ENCODE measurements around the gene LMO1. TPM values are rescaled to one million over a fixed set of nuclear protein-coding genes. Genes with fewer than 3 reads are reported as not detected.
A peak's percentile ranks its signal among the peaks of the same experiment; 100 is the strongest.

The LMO1 gene
- total RNA-seq, 1 donor from 2014 or later, result not detected

GRCh38 chr11:8217926-8218325 is 45.8 kb downstream of the LMO1 start:
- Mint-ChIP-seq H3K4me3 (no peak overlapping the region), H3K9me3 (no peaks in the 10 kb centered on the region), H3K27me3 (peaks cover 2% of the 10 kb centered on the region), H3K4me1 (no peaks in the 10 kb centered on the region), H3K27ac (no peak overlapping the region), H3K36me3 (ENCODE audit: low read depth) (no peaks in the 10 kb centered on the region)
- intact Hi-C loops (cut with micrococcal nuclease), result no loop called here
- DNase-seq, result no peak

- H3K27ac Mint-ChIP-seq, result no peak overlapping the region
- H3K36me3 Mint-ChIP-seq (ENCODE audit: low read depth), result no peaks in the 10 kb centered on the region
- no peaks in the 10 kb centered on the region for H3K9me3 Mint-ChIP-seq
- intact Hi-C loops (cut with micrococcal nuclease), result no loop called here
- DNase-seq, result no peak
- H3K4me1 Mint-ChIP-seq, result no peaks in the 10 kb centered on the region
- H3K4me3 Mint-ChIP-seq, result no peak overlapping the region
- H3K27me3 Mint-ChIP-seq, result peaks cover 2% of the 10 kb centered on the region
Measured at GRCh38 chr11:8217136-8217535, 46.5 kb downstream of the LMO1 start.

GRCh38 chr11:8213376-8213775 is 50.3 kb downstream of the LMO1 start:
- H3K36me3 Mint-ChIP-seq (ENCODE audit: low read depth), result no peaks in the 10 kb centered on the region
- no peaks in the 10 kb centered on the region for H3K4me1 Mint-ChIP-seq
- H3K9me3 Mint-ChIP-seq, result no peaks in the 10 kb centered on the region
- H3K27me3 Mint-ChIP-seq, result peaks cover 4% of the 10 kb centered on the region
- H3K27ac Mint-ChIP-seq, result no peak overlapping the region
- intact Hi-C loops (cut with micrococcal nuclease), result no loop called here
- DNase-seq, result no peak
- no peak overlapping the region for H3K4me3 Mint-ChIP-seq

- peak; percentile 69 for DNase-seq
- intact Hi-C loops (cut with micrococcal nuclease), result no loop called here
- H3K9me3 Mint-ChIP-seq, result no peaks in the 10 kb centered on the region
- H3K4me1 Mint-ChIP-seq, result no peaks in the 10 kb centered on the region
- peaks cover 14% of the 10 kb centered on the region for H3K27me3 Mint-ChIP-seq
- H3K36me3 Mint-ChIP-seq (ENCODE audit: low read depth), result no peaks in the 10 kb centered on the region
- no peak overlapping the region for H3K4me3 Mint-ChIP-seq
- no peak overlapping the region for H3K27ac Mint-ChIP-seq
Measured at GRCh38 chr11:8209208-8209807, 54.4 kb downstream of the LMO1 start.

GRCh38 chr11:8207080-8208000 is 56.3 kb downstream of the LMO1 start:
- Mint-ChIP-seq H3K9me3 (no peaks in the 10 kb centered on the region), H3K36me3 (ENCODE audit: low read depth) (no peaks in the 10 kb centered on the region), H3K4me3 (no peak overlapping the region), H3K27me3 (peaks cover 14% of the 10 kb centered on the region), H3K4me1 (no peaks in the 10 kb centered on the region), H3K27ac (no peak overlapping the region)
- no peak for DNase-seq
- intact Hi-C loops (cut with micrococcal nuclease), result no loop called here

- no peak for DNase-seq
- Mint-ChIP-seq H3K27me3 (peaks cover 14% of the 10 kb centered on the region), H3K27ac (no peak overlapping the region), H3K9me3 (no peaks in the 10 kb centered on the region), H3K4me3 (no peak overlapping the region), H3K36me3 (ENCODE audit: low read depth) (no peaks in the 10 kb centered on the region), H3K4me1 (no peaks in the 10 kb centered on the region)
- intact Hi-C loops (cut with micrococcal nuclease), result no loop called here
Measured at GRCh38 chr11:8206251-8207079, 57.2 kb downstream of the LMO1 start.

- Mint-ChIP-seq H3K27ac (no peak overlapping the region), H3K4me3 (no peak overlapping the region)
Measured at GRCh38 chr11:8205566-8205965, 58.1 kb downstream of the LMO1 start.

GRCh38 chr11:8204596-8204995 is 59.1 kb downstream of the LMO1 start:
- Mint-ChIP-seq H3K27me3 (peaks cover 15% of the 10 kb centered on the region), H3K4me3 (no peak overlapping the region), H3K36me3 (ENCODE audit: low read depth) (no peaks in the 10 kb centered on the region), H3K9me3 (no peaks in the 10 kb centered on the region), H3K4me1 (no peaks in the 10 kb centered on the region), H3K27ac (no peak overlapping the region)
- no peak for DNase-seq
- intact Hi-C loops (cut with micrococcal nuclease), result no loop called here

More at GRCh38 chr11:8205566-8205965, 58.1 kb downstream of the LMO1 start:
- Mint-ChIP-seq H3K4me1 (no peaks in the 10 kb centered on the region), H3K27me3 (peaks cover 14% of the 10 kb centered on the region), H3K9me3 (no peaks in the 10 kb centered on the region), H3K36me3 (ENCODE audit: low read depth) (no peaks in the 10 kb centered on the region)
- intact Hi-C loops (cut with micrococcal nuclease), result no loop called here
- DNase-seq, result no peak

GRCh38 chr11:8204025-8204424 is 59.7 kb downstream of the LMO1 start:
- Mint-ChIP-seq H3K27ac (no peak overlapping the region), H3K4me1 (no peaks in the 10 kb centered on the region), H3K27me3 (peaks cover 17% of the 10 kb centered on the region)

GRCh38 chr11:8203414-8203715 is 60.3 kb downstream of the LMO1 start:
- no peaks in the 10 kb centered on the region for H3K4me1 Mint-ChIP-seq
- DNase-seq, result no peak
- no peaks in the 10 kb centered on the region for H3K36me3 Mint-ChIP-seq (ENCODE audit: low read depth)
- intact Hi-C loops (cut with micrococcal nuclease), result no loop called here
- peaks cover 17% of the 10 kb centered on the region for H3K27me3 Mint-ChIP-seq
- no peaks in the 10 kb centered on the region for H3K9me3 Mint-ChIP-seq
- H3K27ac Mint-ChIP-seq, result no peak overlapping the region
- H3K4me3 Mint-ChIP-seq, result no peak overlapping the region

More at GRCh38 chr11:8204025-8204424, 59.7 kb downstream of the LMO1 start:
- Mint-ChIP-seq H3K4me3 (no peak overlapping the region), H3K36me3 (ENCODE audit: low read depth) (no peaks in the 10 kb centered on the region), H3K9me3 (no peaks in the 10 kb centered on the region)
- no peak for DNase-seq
- intact Hi-C loops (cut with micrococcal nuclease), result no loop called here

- no peak for DNase-seq
- Mint-ChIP-seq H3K4me1 (no peaks in the 10 kb centered on the region), H3K4me3 (no peak overlapping the region), H3K9me3 (no peaks in the 10 kb centered on the region), H3K27me3 (peaks cover 19% of the 10 kb centered on the region), H3K27ac (no peak overlapping the region), H3K36me3 (ENCODE audit: low read depth) (no peaks in the 10 kb centered on the region)
- intact Hi-C loops (cut with micrococcal nuclease), result no loop called here
Measured at GRCh38 chr11:8202516-8203413, 60.9 kb downstream of the LMO1 start.

- peaks cover 16% of the 10 kb centered on the region for H3K27me3 Mint-ChIP-seq
- no peaks in the 10 kb centered on the region for H3K36me3 Mint-ChIP-seq (ENCODE audit: low read depth)
- H3K4me3 Mint-ChIP-seq, result no peak overlapping the region
- no peak for DNase-seq
- no peak overlapping the region for H3K27ac Mint-ChIP-seq
- no peaks in the 10 kb centered on the region for H3K9me3 Mint-ChIP-seq
- H3K4me1 Mint-ChIP-seq, result no peaks in the 10 kb centered on the region
- intact Hi-C loops (cut with micrococcal nuclease), result no loop called here
Measured at GRCh38 chr11:8201644-8202365, 61.9 kb downstream of the LMO1 start.

GRCh38 chr11:8199676-8200075 is 64.0 kb downstream of the LMO1 start:
- H3K27ac Mint-ChIP-seq, result no peak overlapping the region
- H3K36me3 Mint-ChIP-seq (ENCODE audit: low read depth), result no peaks in the 10 kb centered on the region
- H3K9me3 Mint-ChIP-seq, result no peaks in the 10 kb centered on the region
- H3K4me1 Mint-ChIP-seq, result no peaks in the 10 kb centered on the region
- peaks cover 9% of the 10 kb centered on the region for H3K27me3 Mint-ChIP-seq
- intact Hi-C loops (cut with micrococcal nuclease), result no loop called here
- no peak overlapping the region for H3K4me3 Mint-ChIP-seq
- DNase-seq, result no peak

Measured in activated CD4-positive, alpha-beta T cell treated with anti-CD3 and anti-CD28 coated beads, Interleukin-2, amount 10 ng/mL, durations not matched to agents 24 days and 14 days (primary cell).